Neural progenitor cell (in vitro differentiated cells): Measurements from ENCODE around the gene PAQR4.

Source experiments
- CTCF ChIP-seq: fragments of 200-600 bp; sonication (generic); IDR thresholded peaks from 2 replicates; pipeline ENCODE4 v1.5.1; 2017; ENCODE audit warnings: antibody characterized with exemption, mild to moderate bottlenecking
- EZH2 ChIP-seq: fragments of 200-600 bp; sonication (generic); IDR thresholded peaks from 2 replicates; pipeline ENCODE4 v1.6.1; 2017; ENCODE audit warnings: antibody characterized with exemption, mild to moderate bottlenecking, moderate library complexity
- EZH2phosphoT487 ChIP-seq: fragments of 200-600 bp; sonication (generic); IDR thresholded peaks from 2 replicates; pipeline ENCODE4 v1.6.1; 2017; ENCODE audit warnings: antibody characterized with exemption

GRCh38 chr16:3019594-3020246 is 50.6 kb downstream of the PAQR4 start:
- TF ChIP-seq CTCF (no peak), EZH2 (no peak), EZH2phosphoT487 (no peak)
